ENCODE measurements around the gene EPAS1.

EPAS1 gene

GRCh38 chr2:46277431-46278190 is 19.6 kb upstream of the EPAS1 start:
- no peak overlapping the region for H3K4me3 ChIP-seq (replicated peaks; ENCODE audit: low read depth, low read length)
- TF ChIP-seq CTCF (IDR thresholded peaks at IDR 0.05; ENCODE audit: low read length, missing control alignments): no peak
- DNase-seq (ENCODE audit: low read depth): no peak

GRCh38 chr2:46278952-46279351 is 18.3 kb upstream of the EPAS1 start:
- TF ChIP-seq CTCF (IDR thresholded peaks at IDR 0.05; ENCODE audit: low read length, missing control alignments): no peak
- H3K4me3 ChIP-seq (replicated peaks; ENCODE audit: low read depth, low read length): no peak overlapping the region
- DNase-seq (ENCODE audit: low read depth): no peak

GRCh38 chr2:46281939-46282338 is 15.3 kb upstream of the EPAS1 start:
- H3K4me3 ChIP-seq (replicated peaks; ENCODE audit: low read depth, low read length): no peak overlapping the region
- TF ChIP-seq CTCF (IDR thresholded peaks at IDR 0.05; ENCODE audit: low read length, missing control alignments): no peak
- no peak for DNase-seq (ENCODE audit: low read depth)

GRCh38 chr2:46283693-46284092 is 13.5 kb upstream of the EPAS1 start:
- no peak for TF ChIP-seq CTCF (IDR thresholded peaks at IDR 0.05; ENCODE audit: low read length, missing control alignments)
- no peak for DNase-seq (ENCODE audit: low read depth)
- no peak overlapping the region for H3K4me3 ChIP-seq (replicated peaks; ENCODE audit: low read depth, low read length)

- no peak for TF ChIP-seq CTCF (IDR thresholded peaks at IDR 0.05; ENCODE audit: low read length, missing control alignments)
- no peak for DNase-seq (ENCODE audit: low read depth)
- H3K4me3 ChIP-seq (replicated peaks; ENCODE audit: low read depth, low read length): no peak overlapping the region
Measured at GRCh38 chr2:46284260-46284659, 12.9 kb upstream of the EPAS1 start.

GRCh38 chr2:46284796-46285195 is 12.4 kb upstream of the EPAS1 start:
- no peak for DNase-seq (ENCODE audit: low read depth)
- no peak for TF ChIP-seq CTCF (IDR thresholded peaks at IDR 0.05; ENCODE audit: low read length, missing control alignments)
- no peak overlapping the region for H3K4me3 ChIP-seq (replicated peaks; ENCODE audit: low read depth, low read length)

GRCh38 chr2:46286715-46287114 is 10.5 kb upstream of the EPAS1 start:
- TF ChIP-seq CTCF (IDR thresholded peaks at IDR 0.05; ENCODE audit: low read length, missing control alignments): no peak
- no peak overlapping the region for H3K4me3 ChIP-seq (replicated peaks; ENCODE audit: low read depth, low read length)
- no peak for DNase-seq (ENCODE audit: low read depth)
